Osteoblast (primary cell): ENCODE measurements around the gene ZBTB48. TPM values are rescaled to one million over a fixed set of nuclear protein-coding genes. Genes with fewer than 3 reads are reported as not detected.
A peak's percentile ranks its signal among the peaks of the same experiment; 100 is the strongest.

Source experiments
- DNase-seq: peaks from one replicate; pipeline ENCODE4 v3.0.0; 2011; ENCODE audit warnings: low spot score, mixed read lengths; ENCODE audit not compliant: insufficient read length; ENCODE audit errors: missing footprints
- H2AFZ ChIP-seq: 2 replicates; pipeline ENCODE4 v1.6.0; 2011; ENCODE audit warnings: mild to moderate bottlenecking, low read length
- H3K27ac ChIP-seq: 2 replicates; pipeline ENCODE4 v1.5.1; 2011; ENCODE audit warnings: mild to moderate bottlenecking, low read depth, low read length, moderate library complexity
- H3K27me3 ChIP-seq: 2 replicates; pipeline ENCODE4 v1.6.0; 2012; ENCODE audit warnings: mild to moderate bottlenecking, control low read depth, inconsistent platforms, low read length, moderate library complexity; ENCODE audit not compliant: insufficient read depth
- H3K36me3 ChIP-seq: 2 replicates; pipeline ENCODE4 v1.5.1; 2011; ENCODE audit warnings: mild to moderate bottlenecking, low read length, control low read depth, moderate library complexity; ENCODE audit not compliant: insufficient read depth
- H3K4me1 ChIP-seq: 2 replicates; pipeline ENCODE4 v1.5.1; 2011; ENCODE audit warnings: mild to moderate bottlenecking, low read length, control low read depth, moderate library complexity; ENCODE audit not compliant: insufficient read depth
- H3K4me2 ChIP-seq: 2 replicates; pipeline ENCODE4 v1.6.0; 2011; ENCODE audit warnings: mild to moderate bottlenecking, low read length; ENCODE audit not compliant: insufficient read depth
- H3K4me3 ChIP-seq: fragments of 200-600 bp; sonication (generic); 3 replicates; pipeline ENCODE4 v1.5.1; 2012; ENCODE audit warnings: mild to moderate bottlenecking, low read length, inconsistent platforms; ENCODE audit not compliant: insufficient read depth
- H3K79me2 ChIP-seq: 2 replicates; pipeline ENCODE4 v1.6.0; 2012; ENCODE audit warnings: mild to moderate bottlenecking, low read length, control low read depth, inconsistent platforms; ENCODE audit not compliant: insufficient read depth
- H3K9me3 ChIP-seq: 2 replicates; pipeline ENCODE4 v1.5.1; 2011; ENCODE audit warnings: low read depth, low read length, control low read depth
- H4K20me1 ChIP-seq: 2 replicates; pipeline ENCODE4 v1.6.0; 2012; ENCODE audit warnings: mild to moderate bottlenecking, low read length, control low read depth; ENCODE audit not compliant: insufficient read depth
- CTCF ChIP-seq: IDR thresholded peaks from 2 replicates; pipeline ENCODE4 v1.5.1; 2011; ENCODE audit warnings: mild to moderate bottlenecking, low read depth, low read length, moderate library complexity; ENCODE audit errors: extremely low read depth
- total RNA-seq: library from RNA; depleted of rRNA; stranded (reverse); fragments of >200 nt; gene quantifications from 2 replicates; pipeline ENCODE4 v1.2.3, GENCODE V29; 2012

Gene ZBTB48
- total RNA-seq, 1 donor, result 14.5 TPM

GRCh38 chr1:6601049-6601922, 21.5 kb downstream of the ZBTB48 start:
- H3K79me2 ChIP-seq, result peaks cover 59% of the 10 kb centered on the region
- peak overlapping the region; percentile 85 for H3K4me3 ChIP-seq
- peak overlapping the region; percentile 32 for H2AFZ ChIP-seq
- H3K36me3 ChIP-seq, result peaks cover 31% of the 10 kb centered on the region
- DNase-seq, result peak; percentile 98
- peak overlapping the region; percentile 79 for H3K27ac ChIP-seq
- no peaks in the 10 kb centered on the region for H3K9me3 ChIP-seq
- peaks cover 55% of the 10 kb centered on the region for H4K20me1 ChIP-seq
- TF ChIP-seq CTCF, result no peak
- H3K27me3 ChIP-seq, result no peaks in the 10 kb centered on the region
- H3K4me2 ChIP-seq, result peak overlapping the region; percentile 100
- H3K4me1 ChIP-seq, result peaks cover 35% of the 10 kb centered on the region

DNA sequence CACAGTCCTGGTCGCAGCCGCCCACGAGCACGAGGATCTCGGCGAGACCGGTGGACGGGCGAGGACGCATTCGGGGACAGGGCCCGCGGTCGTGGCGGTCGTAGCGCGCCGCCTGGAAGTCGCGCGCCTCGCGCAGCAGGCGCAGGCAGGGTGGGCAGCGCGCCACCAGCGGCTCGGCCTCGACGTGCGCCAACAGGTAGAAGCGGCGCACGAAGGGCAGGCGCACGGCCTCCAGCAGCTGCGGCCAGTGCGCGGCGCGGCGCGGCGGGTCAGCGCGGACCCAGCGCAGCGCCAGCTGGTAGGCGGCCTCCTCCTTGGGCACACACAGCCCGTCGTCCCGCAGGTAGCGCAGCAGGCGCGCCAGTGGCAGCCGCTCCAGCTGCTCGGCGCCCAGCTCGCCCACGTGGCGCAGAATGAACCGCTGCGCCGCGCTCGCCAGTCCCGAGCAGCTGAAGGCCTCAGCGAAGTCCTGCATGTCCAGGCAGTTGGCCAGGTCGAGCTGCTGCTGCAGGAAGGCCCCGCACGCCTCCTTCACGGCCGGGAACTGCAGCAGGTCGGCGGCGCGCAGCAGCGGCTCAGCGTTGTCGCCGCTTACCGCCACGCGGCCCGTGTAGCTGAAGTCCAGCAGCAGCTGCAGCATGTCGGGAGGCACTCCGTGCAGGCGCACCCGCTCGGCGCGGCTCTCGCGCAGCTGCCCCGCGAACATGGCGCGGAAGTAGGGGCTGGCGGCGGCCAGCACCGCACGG, 22.3 kb downstream of the ZBTB48 start:
- H4K20me1 ChIP-seq, result peaks cover 47% of the 10 kb centered on the region
- H3K36me3 ChIP-seq, result peaks cover 23% of the 10 kb centered on the region
- H3K27ac ChIP-seq, result peak overlapping the region; percentile 79
- H3K4me1 ChIP-seq, result peaks cover 35% of the 10 kb centered on the region
- H3K4me3 ChIP-seq, result peak overlapping the region; percentile 85
- no peak for TF ChIP-seq CTCF
- DNase-seq, result no peak
- peak overlapping the region; percentile 100 for H3K4me2 ChIP-seq
- H3K9me3 ChIP-seq, result no peaks in the 10 kb centered on the region
- H3K79me2 ChIP-seq, result peaks cover 51% of the 10 kb centered on the region
- no peak overlapping the region for H2AFZ ChIP-seq
- H3K27me3 ChIP-seq, result no peaks in the 10 kb centered on the region

- no peaks in the 10 kb centered on the region for H3K27me3 ChIP-seq
- H3K4me1 ChIP-seq, result peaks cover 35% of the 10 kb centered on the region
- peaks cover 45% of the 10 kb centered on the region for H3K79me2 ChIP-seq
- H3K27ac ChIP-seq, result peak within 1 kb of the TSS; percentile 99
- H3K4me2 ChIP-seq, result peak within 1 kb of the TSS; percentile 100
- TF ChIP-seq CTCF, result no peak
- peaks cover 41% of the 10 kb centered on the region for H4K20me1 ChIP-seq
- peak; percentile 99 for DNase-seq
- peak within 1 kb of the TSS; percentile 80 for H2AFZ ChIP-seq
- no peaks in the 10 kb centered on the region for H3K9me3 ChIP-seq
- H3K4me3 ChIP-seq, result peak within 1 kb of the TSS; percentile 85
- peaks cover 16% of the 10 kb centered on the region for H3K36me3 ChIP-seq
Measured at GRCh38 chr1:6602669-6603237, 23.0 kb downstream of the ZBTB48 start, which contains the start of gene KLHL21. Gene KLHL21 (minus strand): TSS chr1:6602869. CDS start chr1:6602817, 52 bp downstream.
